ENCODE results near the gene MARS1.

The MARS1 gene

DNA sequence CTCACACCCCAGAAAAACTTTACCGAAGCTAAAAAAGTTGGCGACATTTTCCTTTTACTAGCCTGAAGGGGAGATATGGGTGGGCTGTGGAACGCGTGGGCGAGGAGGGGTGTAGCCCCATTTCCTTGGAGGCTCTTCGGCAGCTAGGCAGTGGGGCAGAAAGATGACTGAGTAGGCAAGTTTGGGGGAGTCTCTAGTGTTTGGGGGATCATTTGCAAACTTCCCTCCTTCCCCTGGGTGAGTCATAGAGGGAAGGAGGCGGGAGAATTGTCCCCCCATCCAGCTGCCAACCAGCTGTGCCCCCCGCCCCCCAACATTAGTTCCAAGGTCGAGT, 26.0 kb upstream of the MARS1 start:
- H3K4me3 ChIP-seq (ENCODE audit: control insufficient read depth, low read depth, low read length) = peak overlapping the region; percentile 71
- peak; percentile 20 for DNase-seq (ENCODE audit: low read depth)
- TF ChIP-seq, protein P1, sequence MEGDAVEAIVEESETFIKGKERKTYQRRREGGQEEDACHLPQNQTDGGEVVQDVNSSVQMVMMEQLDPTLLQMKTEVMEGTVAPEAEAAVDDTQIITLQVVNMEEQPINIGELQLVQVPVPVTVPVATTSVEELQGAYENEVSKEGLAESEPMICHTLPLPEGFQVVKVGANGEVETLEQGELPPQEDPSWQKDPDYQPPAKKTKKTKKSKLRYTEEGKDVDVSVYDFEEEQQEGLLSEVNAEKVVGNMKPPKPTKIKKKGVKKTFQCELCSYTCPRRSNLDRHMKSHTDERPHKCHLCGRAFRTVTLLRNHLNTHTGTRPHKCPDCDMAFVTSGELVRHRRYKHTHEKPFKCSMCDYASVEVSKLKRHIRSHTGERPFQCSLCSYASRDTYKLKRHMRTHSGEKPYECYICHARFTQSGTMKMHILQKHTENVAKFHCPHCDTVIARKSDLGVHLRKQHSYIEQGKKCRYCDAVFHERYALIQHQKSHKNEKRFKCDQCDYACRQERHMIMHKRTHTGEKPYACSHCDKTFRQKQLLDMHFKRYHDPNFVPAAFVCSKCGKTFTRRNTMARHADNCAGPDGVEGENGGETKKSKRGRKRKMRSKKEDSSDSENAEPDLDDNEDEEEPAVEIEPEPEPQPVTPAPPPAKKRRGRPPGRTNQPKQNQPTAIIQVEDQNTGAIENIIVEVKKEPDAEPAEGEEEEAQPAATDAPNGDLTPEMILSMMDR (conservative IDR thresholded peaks at IDR 0.05; ENCODE audit: control insufficient read depth, insufficient read depth, low read depth, low read length) = no peak

DNA sequence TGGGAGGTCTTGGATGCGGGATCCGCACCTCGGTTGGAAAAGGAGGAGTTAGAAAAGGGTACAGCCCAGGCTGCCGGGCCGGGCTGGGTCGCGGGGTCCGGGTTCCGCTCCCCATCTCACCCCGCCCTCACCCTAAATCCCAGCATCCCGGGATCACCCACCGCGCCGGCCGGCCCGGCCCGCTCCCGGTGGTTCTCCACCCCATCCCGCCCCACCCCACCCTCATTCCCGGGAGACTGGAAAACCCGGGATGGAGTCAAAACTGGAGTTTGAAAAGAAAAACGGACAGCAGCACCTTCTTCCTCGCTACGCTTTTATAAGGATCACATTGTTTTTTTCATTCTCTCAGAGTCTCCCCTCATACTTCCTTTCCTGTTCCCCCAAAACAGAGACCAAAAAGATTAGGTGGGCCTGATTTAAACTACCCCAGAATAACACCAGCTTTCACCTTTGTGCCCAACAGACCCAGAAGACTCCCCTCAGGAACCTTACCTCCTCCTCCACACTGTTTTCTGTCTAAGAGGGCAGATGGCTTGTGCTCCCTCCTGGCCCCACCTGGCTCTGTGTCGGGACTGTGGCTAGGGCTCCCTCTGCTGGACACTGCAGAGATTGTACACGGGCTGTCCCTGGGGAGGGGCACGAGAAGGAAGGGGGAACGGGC, 25.5 kb upstream of the MARS1 start:
- DNase-seq (ENCODE audit: low read depth) = peak; percentile 86
- TF ChIP-seq, protein P1 (conservative IDR thresholded peaks at IDR 0.05; ENCODE audit: control insufficient read depth, insufficient read depth, low read depth, low read length) = peak; percentile 91
- H3K4me3 ChIP-seq (ENCODE audit: control insufficient read depth, low read depth, low read length) = peak overlapping the region; percentile 71

DNA sequence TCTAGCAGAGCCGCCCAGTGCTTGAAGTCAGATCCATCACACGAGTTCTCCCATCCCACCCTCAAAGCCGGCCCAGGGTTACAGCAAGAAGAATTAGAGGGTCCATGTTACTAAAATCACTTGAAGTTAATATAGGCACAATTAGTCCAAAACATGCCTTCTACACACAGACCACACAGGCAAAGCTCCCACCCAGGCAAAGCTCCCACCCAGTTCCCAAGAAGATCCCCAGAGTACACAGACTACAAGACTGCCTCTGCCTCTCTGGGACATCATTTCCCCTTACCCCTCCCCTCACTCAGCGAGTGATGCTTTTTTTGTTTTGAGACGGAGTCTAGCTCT, 25.0 kb upstream of the MARS1 start:
- no peak for DNase-seq (ENCODE audit: low read depth)
- no peak overlapping the region for H3K4me3 ChIP-seq (ENCODE audit: control insufficient read depth, low read depth, low read length)
- TF ChIP-seq, protein P1 (conservative IDR thresholded peaks at IDR 0.05; ENCODE audit: control insufficient read depth, insufficient read depth, low read depth, low read length) = no peak

DNA sequence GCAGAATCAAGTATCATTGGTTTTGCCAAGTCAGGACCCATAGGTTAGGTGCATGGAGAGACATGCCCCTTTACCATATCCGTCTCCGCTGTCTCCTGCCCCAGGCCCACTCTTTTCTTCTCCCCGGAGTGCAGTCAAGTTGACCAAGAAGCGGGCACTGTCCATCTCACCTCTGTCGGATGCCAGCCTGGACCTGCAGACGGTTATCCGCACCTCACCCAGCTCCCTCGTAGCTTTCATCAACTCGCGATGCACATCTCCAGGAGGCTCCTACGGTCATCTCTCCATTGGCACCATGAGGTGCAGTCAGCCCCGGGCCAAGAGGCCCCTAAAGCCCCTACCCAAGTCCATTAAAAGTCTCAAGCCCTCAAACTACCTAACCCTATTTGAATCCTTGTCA, 23.3 kb upstream of the MARS1 start:
- DNase-seq (ENCODE audit: low read depth) = no peak
- TF ChIP-seq, protein P1 (conservative IDR thresholded peaks at IDR 0.05; ENCODE audit: control insufficient read depth, insufficient read depth, low read depth, low read length) = no peak
- H3K4me3 ChIP-seq (ENCODE audit: control insufficient read depth, low read depth, low read length) = no peak overlapping the region

DNA sequence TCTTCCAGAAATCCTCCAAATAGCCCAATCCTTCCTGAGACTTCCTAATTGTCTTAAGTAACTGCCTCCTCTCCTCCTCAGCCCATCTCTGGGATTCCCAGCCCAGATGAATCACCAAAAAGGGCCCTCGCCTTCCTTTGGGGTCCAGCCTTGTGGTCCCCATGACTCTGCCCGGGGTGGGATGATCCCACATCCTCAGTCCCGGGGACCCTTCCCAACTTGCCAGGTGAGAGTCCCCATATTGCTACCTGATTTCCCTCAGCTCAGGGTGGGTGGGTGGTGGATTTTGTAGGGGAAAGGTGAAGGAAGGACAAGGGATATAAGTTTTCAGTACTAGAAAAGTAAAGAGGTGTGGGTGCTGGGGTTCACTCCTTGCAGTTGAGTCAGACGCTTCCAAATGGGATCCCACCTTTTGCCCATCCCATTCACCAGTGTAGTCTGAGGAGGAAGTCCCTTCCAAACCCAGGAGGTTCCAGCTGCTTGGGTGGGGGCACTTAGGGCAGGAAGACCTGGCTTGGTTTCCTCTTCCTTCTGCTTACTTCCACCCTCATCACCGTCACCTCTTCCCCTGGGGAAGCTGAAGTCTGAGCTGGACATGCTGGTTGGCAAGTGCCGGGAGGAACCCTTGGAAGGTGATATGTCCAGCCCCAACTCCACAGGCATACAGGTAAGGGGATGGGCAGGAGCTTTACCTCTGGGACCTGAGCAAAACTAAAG, 22.7 kb upstream of the MARS1 start:
- no peak for DNase-seq (ENCODE audit: low read depth)
- no peak overlapping the region for H3K4me3 ChIP-seq (ENCODE audit: control insufficient read depth, low read depth, low read length)
- TF ChIP-seq, protein P1 (conservative IDR thresholded peaks at IDR 0.05; ENCODE audit: control insufficient read depth, insufficient read depth, low read depth, low read length) = no peak

DNA sequence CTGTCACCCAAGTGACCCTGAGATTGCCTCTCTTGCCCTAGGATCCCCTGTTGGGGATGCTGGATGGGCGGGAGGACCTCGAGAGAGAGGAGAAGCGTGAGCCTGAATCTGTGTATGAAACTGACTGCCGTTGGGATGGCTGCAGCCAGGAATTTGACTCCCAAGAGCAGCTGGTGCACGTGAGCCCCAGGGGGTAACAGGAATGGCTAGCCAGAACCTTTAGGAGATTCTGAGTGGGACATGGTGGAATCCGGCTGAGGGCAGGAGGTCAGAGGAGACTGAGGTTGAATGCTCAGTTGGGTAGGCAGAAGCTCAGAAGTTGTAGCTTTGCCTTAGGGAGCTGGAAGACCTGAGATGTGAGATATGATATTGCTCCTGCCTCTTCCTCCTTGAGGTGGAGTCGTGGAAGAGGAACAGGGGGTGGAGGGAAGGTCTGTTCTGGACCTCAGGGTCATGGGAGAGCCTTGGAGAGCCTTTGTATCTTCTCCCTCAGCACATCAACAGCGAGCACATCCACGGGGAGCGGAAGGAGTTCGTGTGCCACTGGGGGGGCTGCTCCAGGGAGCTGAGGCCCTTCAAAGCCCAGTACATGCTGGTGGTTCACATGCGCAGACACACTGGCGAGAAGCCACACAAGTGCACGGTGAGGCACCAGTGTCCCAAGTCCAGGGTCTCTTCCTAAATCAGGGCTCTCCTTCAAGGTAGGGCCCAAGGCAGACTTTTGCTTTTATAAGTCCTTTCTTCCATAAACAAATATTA, 21.9 kb upstream of the MARS1 start:
- H3K4me3 ChIP-seq (ENCODE audit: control insufficient read depth, low read depth, low read length) = no peak overlapping the region
- DNase-seq (ENCODE audit: low read depth) = no peak
- TF ChIP-seq, protein P1 (conservative IDR thresholded peaks at IDR 0.05; ENCODE audit: control insufficient read depth, insufficient read depth, low read depth, low read length) = no peak
